SK-N-SH (cell line): ENCODE data around the gene ANKRD34B. TPM values are rescaled to one million over a fixed set of nuclear protein-coding genes. Genes with fewer than 3 reads are reported as not detected.

Source experiments
- CTCF ChIA-PET: fragments of 300-600, 350-600 bp; formaldehyde crosslinking; extraction: SDS; loops from one replicate; lab custom pipeline; 2021; lab: Yijun Ruan, JAX
- POLR2A ChIA-PET: fragments of 350-600 bp; sonication (Branson Sonifier 250); formaldehyde crosslinking; extraction: SDS; loops from one replicate; lab custom pipeline; 2020; ENCODE audit warnings: antibody characterized with exemption, inconsistent platforms; lab: Yijun Ruan, JAX
- DNase-seq: peaks from one replicate; pipeline ENCODE4 v3.0.0; 2012
- H2AFZ ChIP-seq: fragments of 200-600 bp; sonication (generic); 2 replicates; pipeline ENCODE4 v1.8.1; 2016; ENCODE audit warnings: antibody characterized with exemption, mild to moderate bottlenecking, low read depth
- H3F3A ChIP-seq: fragments of 200-600 bp; sonication (generic); replicated peaks from 2 replicates; pipeline ENCODE3; 2016; ENCODE audit warnings: antibody characterized with exemption, mild to moderate bottlenecking; ENCODE audit not compliant: insufficient read depth
- H3K27ac ChIP-seq, 2 experiments: fragments of 200-500 bp in 1 of 2; fragments of 200-600 bp in 1 of 2; sonication (Bioruptor generic) in 1 of 2; sonication (generic), shearing (Covaris generic) in 1 of 2; 2 replicates each; pipeline versions ENCODE4 v1.5.1 to v1.6.1; 2014 to 2016; ENCODE audit warnings: low read depth in 2 of 2, inconsistent platforms in 1 of 2, low read length in 1 of 2, mild to moderate bottlenecking in 1 of 2, mixed read lengths in 1 of 2
- H3K27me3 ChIP-seq: fragments of 200-600 bp; sonication (generic), shearing (Covaris generic); 2 replicates; pipeline ENCODE4 v1.6.1; 2016; ENCODE audit warnings: mixed run types; ENCODE audit not compliant: insufficient read depth
- H3K36me3 ChIP-seq, 2 experiments: fragments of 200-500 bp in 1 of 2; fragments of 200-600 bp in 1 of 2; sonication (Bioruptor generic) in 1 of 2; sonication (generic) in 1 of 2; replicated peaks in 1 of 2; 2 replicates each; pipeline versions ENCODE3 to v1.5.1; 2014 to 2016; ENCODE audit warnings: low read length in 1 of 2, mild to moderate bottlenecking in 1 of 2; ENCODE audit not compliant: insufficient read depth in 2 of 2, control insufficient read depth in 1 of 2
- H3K4me1 ChIP-seq, 2 experiments: fragments of 200-500 bp in 1 of 2; fragments of 200-600 bp in 1 of 2; sonication (Bioruptor generic) in 1 of 2; sonication (generic), shearing (Covaris generic) in 1 of 2; 2 replicates each; pipeline versions ENCODE4 v1.5.1 to v1.6.1; 2014 to 2016; ENCODE audit warnings: low read depth in 1 of 2, low read length in 1 of 2, mixed run types in 1 of 2; ENCODE audit not compliant: insufficient read depth in 2 of 2, control insufficient read depth in 1 of 2
- H3K4me2 ChIP-seq: fragments of 200-600 bp; sonication (generic), shearing (Covaris generic); 2 replicates; pipeline ENCODE4 v1.6.1; 2017; ENCODE audit warnings: mixed run types
- H3K4me3 ChIP-seq, 2 experiments: fragments of 200-500 bp in 1 of 2; fragments of 200-600 bp in 1 of 2; sonication (Bioruptor generic) in 1 of 2; sonication (generic), shearing (Covaris generic) in 1 of 2; 2 replicates each; pipeline versions ENCODE4 v1.5.1 to v1.8.1; 2014 to 2016; ENCODE audit warnings: low read depth in 2 of 2, inconsistent platforms in 1 of 2, low read length in 1 of 2, mild to moderate bottlenecking in 1 of 2, mixed read lengths in 1 of 2, moderate library complexity in 1 of 2
- H3K79me2 ChIP-seq: fragments of 200-600 bp; sonication (generic); 2 replicates; pipeline ENCODE4 v1.8.1; 2017; ENCODE audit warnings: mild to moderate bottlenecking; ENCODE audit not compliant: insufficient read depth
- H3K9ac ChIP-seq: fragments of 200-600 bp; sonication (generic); 2 replicates; pipeline ENCODE4 v1.6.1; 2017; ENCODE audit warnings: mixed run types
- H3K9me2 ChIP-seq: fragments of 200-600 bp; sonication (generic); 2 replicates; pipeline ENCODE4 v1.6.1; 2017; ENCODE audit warnings: mixed run types
- H3K9me3 ChIP-seq: fragments of 200-600 bp; sonication (generic); 2 replicates; pipeline ENCODE4 v1.6.1; 2017; ENCODE audit warnings: mixed run types, mild to moderate bottlenecking, moderate library complexity
- H4K20me1 ChIP-seq: fragments of 200-600 bp; sonication (generic); 2 replicates; pipeline ENCODE4 v1.6.1; 2017; ENCODE audit warnings: mild to moderate bottlenecking, mixed run types; ENCODE audit not compliant: insufficient read depth
- CHD2 ChIP-seq: fragments of 150-350 bp; IDR thresholded peaks from 2 replicates; pipeline ENCODE4 v1.6.1; 2018; ENCODE audit warnings: low read length; ENCODE audit not compliant: partially characterized antibody
- ELF1 ChIP-seq: IDR thresholded peaks from 2 replicates; pipeline ENCODE4 v1.4.0; 2012
- EP300 ChIP-seq, 2 experiments: IDR thresholded peaks; 2 replicates each; pipeline versions ENCODE4 v1.4.0 to v1.6.1; 2012; ENCODE audit warnings: borderline replicate concordance in 1 of 2, low read depth in 1 of 2, low read length in 1 of 2
- EZH2phosphoT487 ChIP-seq: fragments of 200-600 bp; sonication (generic); IDR thresholded peaks from 2 replicates; pipeline ENCODE4 v1.6.1; 2017; ENCODE audit warnings: low read depth, mixed run types, mild to moderate bottlenecking, antibody characterized with exemption, moderate library complexity, borderline replicate concordance
- FOXJ3 ChIP-seq: sonication (generic); formaldehyde crosslinking; IDR thresholded peaks from 2 replicates; pipeline ENCODE4 v1.5.1; 2020; ENCODE audit warnings: mild to moderate bottlenecking, missing genetic modification reagents
- FOXM1 ChIP-seq: IDR thresholded peaks from 2 replicates; pipeline ENCODE4 v1.4.0; 2012; ENCODE audit warnings: low read depth, mild to moderate bottlenecking
- GABPA ChIP-seq: IDR thresholded peaks from 2 replicates; pipeline ENCODE4 v1.4.0; 2012; ENCODE audit warnings: low read depth, mild to moderate bottlenecking
- GATA2 ChIP-seq: sonication (generic); formaldehyde crosslinking; IDR thresholded peaks from 2 replicates; pipeline ENCODE4 v1.5.0; 2020; ENCODE audit warnings: mild to moderate bottlenecking, missing genetic modification reagents
- MXI1 ChIP-seq: IDR thresholded peaks from 2 replicates; pipeline ENCODE4 v1.6.1; 2012; ENCODE audit warnings: mild to moderate bottlenecking, low read depth, low read length, improper control_type of control experiment
- NRF1 ChIP-seq: IDR thresholded peaks from 2 replicates; pipeline ENCODE4 v1.6.1; 2012; ENCODE audit warnings: low read depth, mild to moderate bottlenecking, low read length
- POLR2AphosphoS5 ChIP-seq: IDR thresholded peaks from 2 replicates; pipeline ENCODE4 v1.6.1; 2012; ENCODE audit warnings: low read depth, low read length
- RAD21 ChIP-seq: IDR thresholded peaks from 2 replicates; pipeline ENCODE4 v1.6.1; 2012; ENCODE audit warnings: mild to moderate bottlenecking, low read length
- RFX5 ChIP-seq: IDR thresholded peaks from 2 replicates; pipeline ENCODE4 v1.6.1; 2012; ENCODE audit warnings: mild to moderate bottlenecking, improper control_type of control experiment, low read length
- RXRA ChIP-seq: IDR thresholded peaks from 2 replicates; pipeline ENCODE4 v1.4.0; 2012; ENCODE audit warnings: low read depth, mild to moderate bottlenecking, borderline replicate concordance
- SIN3A ChIP-seq: IDR thresholded peaks from 2 replicates; pipeline ENCODE4 v1.6.1; 2012; ENCODE audit warnings: low read depth, mild to moderate bottlenecking, low read length, moderate library complexity, borderline replicate concordance
- SMC3 ChIP-seq: IDR thresholded peaks from 2 replicates; pipeline ENCODE4 v1.6.1; 2012; ENCODE audit warnings: low read depth, low read length, improper control_type of control experiment
- TAF1 ChIP-seq: IDR thresholded peaks from 2 replicates; pipeline ENCODE4 v1.6.1; 2012; ENCODE audit warnings: low read depth, mild to moderate bottlenecking, low read length, moderate library complexity, borderline replicate concordance
- TEAD4 ChIP-seq: IDR thresholded peaks from 2 replicates; pipeline ENCODE4 v1.4.0; 2012; ENCODE audit warnings: mild to moderate bottlenecking, borderline replicate concordance; ENCODE audit not compliant: insufficient read depth
- WGBS: methylation state at CpG from one replicate; pipeline ENCODE4 v1.1.6; 2017; ENCODE audit warnings: low lambda C conversion rate; 5-methylcytosine and 5-hydroxymethylcytosine counted together
- polyA plus RNA-seq, 3 experiments: library from polyadenylated mRNA; depleted of rRNA; stranded (reverse); fragments of >200 nt; gene quantifications; 2 replicates each; pipeline ENCODE4 v1.2.3, GENCODE V29; 2012
- TF ChIP-seq, protein P1 (sequence below): IDR thresholded peaks from 2 replicates; pipeline ENCODE4 v1.4.0; 2012; ENCODE audit warnings: low read depth, borderline replicate concordance
- TF ChIP-seq, protein P2 (sequence below): IDR thresholded peaks from 2 replicates; pipeline ENCODE4 v1.4.0; 2012; ENCODE audit warnings: low read depth
- TF ChIP-seq, protein P3 (sequence below): fragments of 150-350 bp; IDR thresholded peaks from 2 replicates; pipeline ENCODE4 v1.6.1; 2017; ENCODE audit warnings: antibody characterized with exemption, low read length, low read depth, borderline replicate concordance
- TF ChIP-seq, protein P4 (sequence below): fragments of 200-600 bp; sonication (generic); IDR thresholded peaks from 2 replicates; pipeline ENCODE4 v1.6.1; 2017; ENCODE audit warnings: antibody characterized with exemption, mild to moderate bottlenecking, moderate library complexity

Gene ANKRD34B
- polyA plus RNA-seq, 1 of the 3 experiments (the other 2 are of a cell fraction), result not detected

DNA sequence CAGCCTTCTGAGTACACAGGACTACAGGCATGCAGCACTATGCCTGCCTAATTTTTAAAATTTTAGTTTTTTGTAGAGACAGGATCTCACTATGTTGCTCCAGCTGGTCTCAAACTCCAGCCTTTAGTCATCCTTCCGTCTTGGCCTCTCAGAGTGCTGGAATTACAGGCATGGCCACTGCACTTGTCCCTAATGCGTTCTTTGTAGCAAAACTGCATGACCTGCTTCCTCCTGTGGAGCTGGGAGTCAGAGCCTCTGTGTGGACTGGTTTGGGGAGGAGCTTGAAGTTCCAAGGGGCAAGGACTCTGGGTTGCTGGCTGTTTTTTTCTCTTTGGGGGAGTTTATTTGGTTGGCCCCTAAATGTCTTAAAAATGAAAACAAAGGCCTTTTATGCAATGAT, 22.7 kb upstream of the ANKRD34B start:
- POLR2A ChIA-PET, result no interaction called here
- Histone ChIP-seq H3K27me3 (no peaks in the 10 kb centered on the region), H4K20me1 (no peaks in the 10 kb centered on the region)
- CTCF ChIA-PET, result no interaction called here
- no peak for TF ChIP-seq MXI1
- no peak for TF ChIP-seq TEAD4
- TF ChIP-seq, protein P1, sequence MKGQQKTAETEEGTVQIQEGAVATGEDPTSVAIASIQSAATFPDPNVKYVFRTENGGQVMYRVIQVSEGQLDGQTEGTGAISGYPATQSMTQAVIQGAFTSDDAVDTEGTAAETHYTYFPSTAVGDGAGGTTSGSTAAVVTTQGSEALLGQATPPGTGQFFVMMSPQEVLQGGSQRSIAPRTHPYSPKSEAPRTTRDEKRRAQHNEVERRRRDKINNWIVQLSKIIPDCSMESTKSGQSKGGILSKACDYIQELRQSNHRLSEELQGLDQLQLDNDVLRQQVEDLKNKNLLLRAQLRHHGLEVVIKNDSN, result no peak
- no peak for TF ChIP-seq SMC3
- TF ChIP-seq RAD21, result no peak
- TF ChIP-seq RXRA, result no peak
- TF ChIP-seq SIN3A, result no peak
- TF ChIP-seq, protein P2, sequence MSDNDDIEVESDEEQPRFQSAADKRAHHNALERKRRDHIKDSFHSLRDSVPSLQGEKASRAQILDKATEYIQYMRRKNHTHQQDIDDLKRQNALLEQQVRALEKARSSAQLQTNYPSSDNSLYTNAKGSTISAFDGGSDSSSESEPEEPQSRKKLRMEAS, result no peak
- TF ChIP-seq, protein P3, sequence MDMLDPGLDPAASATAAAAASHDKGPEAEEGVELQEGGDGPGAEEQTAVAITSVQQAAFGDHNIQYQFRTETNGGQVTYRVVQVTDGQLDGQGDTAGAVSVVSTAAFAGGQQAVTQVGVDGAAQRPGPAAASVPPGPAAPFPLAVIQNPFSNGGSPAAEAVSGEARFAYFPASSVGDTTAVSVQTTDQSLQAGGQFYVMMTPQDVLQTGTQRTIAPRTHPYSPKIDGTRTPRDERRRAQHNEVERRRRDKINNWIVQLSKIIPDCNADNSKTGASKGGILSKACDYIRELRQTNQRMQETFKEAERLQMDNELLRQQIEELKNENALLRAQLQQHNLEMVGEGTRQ, result no peak
- no peak for TF ChIP-seq ELF1
- TF ChIP-seq FOXM1, result no peak
- no peak for TF ChIP-seq RFX5
- TF ChIP-seq EZH2phosphoT487, result no peak
- no peak for TF ChIP-seq GATA2
- TF ChIP-seq, all 33 proteins: peak for 0
- Histone ChIP-seq H3K27ac (no peak overlapping the region), H3K9me2 (no peaks in the 10 kb centered on the region), H3K79me2 (no peaks in the 10 kb centered on the region), H3F3A (no peaks in the 10 kb centered on the region), H3K4me2 (no peak overlapping the region), H3K9ac (no peak overlapping the region), H3K9me3 (no peaks in the 10 kb centered on the region), H3K4me3 (no peak overlapping the region), H3K4me1 (no peaks in the 10 kb centered on the region), H3K36me3 (no peaks in the 10 kb centered on the region), H2AFZ (no peak overlapping the region)
- WGBS, result 63% methylated on average over 2 of the region's 2 CpGs
- no peak for DNase-seq

DNA sequence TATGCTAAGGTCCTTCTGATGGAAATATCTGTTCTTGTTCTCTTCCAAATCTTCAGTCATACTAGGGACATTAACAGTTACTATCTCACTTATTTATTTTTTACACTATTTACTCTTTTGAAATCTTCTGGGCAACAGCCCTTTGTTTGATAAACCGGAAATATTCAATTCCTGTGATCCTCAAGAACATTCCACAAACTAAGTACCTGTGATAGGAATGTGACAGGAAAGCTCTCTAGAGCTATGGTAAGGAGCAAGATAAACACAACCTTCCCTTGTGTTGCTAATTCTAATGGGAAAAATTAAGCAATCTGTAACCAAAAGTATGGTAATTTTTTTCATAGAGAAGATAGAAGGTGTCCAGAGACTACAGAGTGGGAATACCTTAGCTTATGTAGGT, 22.0 kb upstream of the ANKRD34B start:
- no peaks in the 10 kb centered on the region for H4K20me1 ChIP-seq
- no peaks in the 10 kb centered on the region for H3K9me3 ChIP-seq
- no peak overlapping the region for H2AFZ ChIP-seq
- no peaks in the 10 kb centered on the region for H3K9me2 ChIP-seq
- DNase-seq, result no peak
- POLR2A ChIA-PET, result no interaction called here
- no peaks in the 10 kb centered on the region for H3K4me1 ChIP-seq
- H3K27ac ChIP-seq, result no peak overlapping the region
- no peaks in the 10 kb centered on the region for H3K27me3 ChIP-seq
- 53% methylated on average over 1 of the region's 1 CpG for WGBS
- CTCF ChIA-PET, result no interaction called here
- H3K79me2 ChIP-seq, result no peaks in the 10 kb centered on the region
- no peak overlapping the region for H3K4me2 ChIP-seq
- H3K9ac ChIP-seq, result no peak overlapping the region
- no peak overlapping the region for H3K4me3 ChIP-seq
- TF ChIP-seq, protein P4, sequence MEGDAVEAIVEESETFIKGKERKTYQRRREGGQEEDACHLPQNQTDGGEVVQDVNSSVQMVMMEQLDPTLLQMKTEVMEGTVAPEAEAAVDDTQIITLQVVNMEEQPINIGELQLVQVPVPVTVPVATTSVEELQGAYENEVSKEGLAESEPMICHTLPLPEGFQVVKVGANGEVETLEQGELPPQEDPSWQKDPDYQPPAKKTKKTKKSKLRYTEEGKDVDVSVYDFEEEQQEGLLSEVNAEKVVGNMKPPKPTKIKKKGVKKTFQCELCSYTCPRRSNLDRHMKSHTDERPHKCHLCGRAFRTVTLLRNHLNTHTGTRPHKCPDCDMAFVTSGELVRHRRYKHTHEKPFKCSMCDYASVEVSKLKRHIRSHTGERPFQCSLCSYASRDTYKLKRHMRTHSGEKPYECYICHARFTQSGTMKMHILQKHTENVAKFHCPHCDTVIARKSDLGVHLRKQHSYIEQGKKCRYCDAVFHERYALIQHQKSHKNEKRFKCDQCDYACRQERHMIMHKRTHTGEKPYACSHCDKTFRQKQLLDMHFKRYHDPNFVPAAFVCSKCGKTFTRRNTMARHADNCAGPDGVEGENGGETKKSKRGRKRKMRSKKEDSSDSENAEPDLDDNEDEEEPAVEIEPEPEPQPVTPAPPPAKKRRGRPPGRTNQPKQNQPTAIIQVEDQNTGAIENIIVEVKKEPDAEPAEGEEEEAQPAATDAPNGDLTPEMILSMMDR, result no peak
- TF ChIP-seq TEAD4 (no peak), CHD2 (no peak), FOXJ3 (CRISPR knock-in tag) (no peak), SIN3A (no peak), EP300 (IDR thresholded peaks at IDR 0.05; ENCODE audit: borderline replicate concordance in 1 of 2, low read depth in 1 of 2, low read length in 1 of 2) (no peak), RXRA (no peak), GATA2 (no peak), RFX5 (no peak), POLR2AphosphoS5 (no peak), GABPA (no peak), ELF1 (no peak), SMC3 (no peak), TAF1 (no peak), NRF1 (no peak)
- TF ChIP-seq, protein P2, result no peak
- TF ChIP-seq, protein P3, result no peak
- TF ChIP-seq, all 33 proteins: peak for 0
- no peaks in the 10 kb centered on the region for H3K36me3 ChIP-seq
- H3F3A ChIP-seq, result no peaks in the 10 kb centered on the region
